Kasumi-1 (cell line): ENCODE results near the gene CENPM.

Source experiments
- DNase-seq, 2 experiments: peaks; one replicate each; lab custom pipeline; 2025; lab: John Stamatoyannopoulos, UW

The CENPM gene

DNA sequence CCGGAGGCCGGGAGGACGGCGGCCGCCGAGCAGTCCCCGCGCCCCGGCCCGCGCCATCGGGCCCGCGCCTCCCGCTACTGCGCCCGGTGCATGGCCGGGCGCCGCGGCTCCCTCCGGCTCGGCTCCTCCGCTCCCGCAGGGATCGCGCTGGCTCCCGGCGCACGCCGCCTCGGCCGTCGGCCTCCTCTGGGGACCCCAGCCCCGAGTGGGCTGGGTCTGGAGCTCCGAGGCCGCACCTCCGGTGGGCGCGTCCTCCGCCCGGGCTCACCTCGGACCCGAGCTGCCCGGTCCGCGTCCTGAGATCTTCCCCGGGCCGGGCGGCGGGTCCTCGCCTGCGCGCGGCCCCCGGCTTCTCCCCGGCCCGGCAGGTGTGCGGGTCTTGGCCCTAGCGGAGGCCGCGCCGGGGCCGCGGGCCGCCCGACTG is 32.3 kb downstream of the CENPM start:
- DNase-seq = no peak

DNA sequence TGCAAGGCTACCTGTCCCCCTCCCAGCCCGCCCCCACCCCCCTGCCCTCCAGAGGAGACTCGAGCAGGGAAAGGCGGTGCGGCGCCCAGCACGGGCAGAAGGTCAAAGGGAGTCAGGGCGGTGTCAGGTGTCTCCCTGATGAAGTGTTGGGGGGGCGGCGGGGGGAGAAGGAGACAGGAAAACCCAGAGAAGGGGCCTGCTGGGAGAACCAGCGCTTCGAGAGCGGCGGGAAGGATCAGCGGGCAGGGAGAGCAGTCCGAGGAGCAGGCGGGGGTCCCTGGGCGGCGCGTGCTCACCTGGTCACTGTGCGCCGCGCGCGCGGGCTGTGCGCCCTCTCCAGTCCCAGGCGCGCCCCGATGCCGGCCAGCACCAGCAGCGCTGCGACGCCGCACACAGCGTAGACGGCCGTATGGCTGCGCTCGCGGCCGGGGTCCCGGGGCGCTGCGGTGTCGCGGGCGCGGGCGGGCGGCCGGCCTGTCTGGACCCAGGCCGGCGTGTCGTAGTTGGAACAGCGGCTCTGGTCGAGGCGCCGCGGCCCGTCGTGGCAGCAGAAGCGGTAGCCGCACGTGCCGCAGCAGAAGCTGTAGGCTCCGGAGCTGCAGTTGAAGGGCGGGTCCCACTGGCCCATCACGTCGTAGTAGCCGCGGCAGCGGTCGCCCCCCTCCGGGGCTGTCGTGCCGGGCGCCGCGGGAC is 33.0 kb downstream of the CENPM start:
- no peak for DNase-seq

GRCh38 chr22:41913040-41913719 is 33.8 kb downstream of the CENPM start:
- no peak for DNase-seq

- no peak for DNase-seq
Measured at GRCh38 chr22:41912338-41913039, 34.5 kb downstream of the CENPM start.

- DNase-seq = no peak
Measured at GRCh38 chr22:41911001-41911611, 35.8 kb downstream of the CENPM start.

GRCh38 chr22:41910050-41911000 is 36.6 kb downstream of the CENPM start:
- peak; percentile 7 to 23 for DNase-seq

DNA sequence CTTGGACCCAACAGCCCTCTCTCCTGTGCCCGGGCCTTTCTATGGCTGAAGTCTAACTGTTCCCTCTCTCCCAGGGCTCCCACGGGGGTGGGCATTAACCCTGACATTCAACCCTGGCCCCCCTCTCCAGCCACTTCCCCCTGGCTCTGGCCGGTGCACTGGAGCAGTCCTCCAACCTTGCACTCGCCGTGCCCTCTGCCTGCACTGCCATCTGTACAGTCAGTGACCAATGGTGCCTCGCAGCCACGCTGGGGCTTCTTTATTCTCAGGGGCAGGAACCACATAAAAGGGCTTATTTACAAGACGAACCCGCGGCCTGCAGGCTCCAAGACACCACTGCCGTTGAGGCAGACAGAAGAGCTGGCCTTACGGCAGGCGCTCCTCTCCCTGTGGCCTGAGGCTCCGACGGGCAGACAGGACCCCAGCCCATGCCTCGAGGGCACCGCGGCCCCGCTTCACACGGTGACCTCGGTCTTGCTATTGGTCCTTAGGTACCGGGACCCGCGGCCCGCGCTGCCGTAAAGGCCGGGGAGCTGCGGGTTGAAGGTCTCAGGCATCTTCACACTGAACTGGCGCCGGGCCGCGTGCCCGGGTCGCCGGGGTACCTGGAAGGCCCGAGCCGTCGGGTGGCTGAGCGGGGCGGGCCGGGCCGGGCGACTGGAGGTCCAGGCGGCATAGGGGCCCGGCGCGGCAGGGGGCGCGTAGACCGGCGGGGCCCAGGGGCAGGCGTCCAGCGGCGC is 37.5 kb downstream of the CENPM start:
- no peak for DNase-seq

GRCh38 chr22:41908411-41909309 is 38.3 kb downstream of the CENPM start:
- no peak for DNase-seq

- no peak for DNase-seq
Measured at GRCh38 chr22:41907436-41908401, 39.2 kb downstream of the CENPM start.

DNA sequence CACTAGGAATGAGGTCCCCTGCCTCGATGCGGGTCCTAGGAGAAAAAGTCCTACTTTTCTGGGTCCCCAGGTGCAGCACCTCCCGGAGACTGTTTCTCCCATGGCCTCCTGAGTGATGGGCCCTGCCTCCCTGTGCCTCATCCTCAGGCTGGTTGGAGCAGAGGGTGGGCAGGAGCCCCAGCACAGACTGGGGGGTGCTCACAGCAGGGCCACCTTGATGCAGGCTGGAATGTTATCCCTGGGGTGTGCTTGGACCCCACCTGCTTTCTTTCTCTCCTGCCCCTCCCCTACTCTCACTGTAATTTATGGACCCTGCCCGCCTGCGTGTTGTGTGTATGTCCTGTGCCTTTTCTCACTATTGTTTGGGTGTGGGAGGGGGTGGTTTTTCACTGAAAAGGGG is 40.1 kb downstream of the CENPM start:
- DNase-seq = no peak

GRCh38 chr22:41905411-41906202 is 41.3 kb downstream of the CENPM start:
- DNase-seq = no peak

DNA sequence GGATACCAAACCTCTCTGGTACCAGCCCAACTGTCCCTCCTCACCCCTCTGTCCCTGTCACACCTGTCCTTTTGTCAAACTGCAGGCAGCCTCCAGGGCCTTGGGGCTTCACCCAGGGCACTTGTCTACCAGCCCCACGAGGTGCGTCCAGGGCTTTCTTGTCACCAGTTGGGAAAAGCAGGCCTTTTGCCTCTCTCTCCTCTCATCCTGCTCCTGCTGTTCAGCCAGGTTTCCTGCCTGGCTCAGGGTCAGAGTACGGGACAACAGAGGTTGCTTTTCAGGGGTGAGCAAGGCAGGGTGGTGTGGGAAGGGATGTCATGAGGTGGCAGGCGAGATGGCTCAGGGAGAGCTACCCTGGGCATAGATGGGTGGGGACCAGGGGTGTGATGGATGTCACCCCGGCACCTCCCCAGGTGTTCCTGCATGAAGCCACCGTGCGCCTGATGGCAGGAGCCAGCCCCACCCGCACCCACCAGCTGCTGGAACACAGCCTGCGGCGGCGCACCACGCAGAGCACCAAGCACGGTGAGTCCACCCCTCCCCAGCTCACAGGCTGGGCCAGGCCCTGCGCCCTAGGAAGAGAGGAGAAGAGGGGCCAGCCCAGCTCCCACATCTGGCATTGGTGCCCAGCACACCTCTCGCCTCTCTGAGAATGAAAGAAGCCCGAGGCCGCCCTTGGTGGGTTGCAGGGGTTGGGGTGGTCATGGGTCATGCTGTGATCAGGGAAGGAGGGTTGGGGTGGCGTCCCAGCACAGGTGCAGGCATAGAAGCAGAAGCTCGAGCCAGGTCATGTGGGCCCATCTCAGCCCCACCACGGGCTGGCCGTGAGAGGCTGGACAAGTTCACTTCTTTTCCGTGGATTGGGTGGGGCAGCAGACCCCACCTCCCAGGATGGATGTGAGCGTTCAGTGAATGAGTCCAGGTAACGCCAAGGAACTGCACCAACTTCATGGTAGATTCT is 42.2 kb downstream of the CENPM start:
- no peak for DNase-seq

DNA sequence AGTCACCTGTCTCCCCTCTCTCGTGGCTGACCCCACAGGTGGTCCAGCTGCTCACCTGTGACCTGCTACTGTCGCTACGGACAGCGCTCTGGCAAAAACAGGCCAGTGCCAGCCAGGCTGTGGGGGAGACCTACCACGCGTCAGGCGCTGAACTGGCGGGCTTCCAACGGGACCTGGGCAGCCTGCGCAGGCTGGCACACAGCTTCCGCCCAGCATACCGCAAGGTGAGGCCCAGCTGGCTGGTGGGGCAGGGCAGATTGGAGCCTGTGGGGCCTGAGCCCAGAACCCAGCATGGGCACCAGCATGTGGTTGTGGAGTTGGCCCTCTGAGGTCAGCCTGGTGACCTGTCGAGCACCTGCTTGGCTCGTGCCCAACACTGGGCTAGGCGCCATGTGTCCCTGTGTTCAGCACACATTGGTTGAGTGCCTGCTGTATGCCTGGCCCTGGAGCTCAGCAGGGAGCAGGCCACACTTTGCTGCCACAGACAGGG is 44.0 kb downstream of the CENPM start:
- no peak for DNase-seq

DNA sequence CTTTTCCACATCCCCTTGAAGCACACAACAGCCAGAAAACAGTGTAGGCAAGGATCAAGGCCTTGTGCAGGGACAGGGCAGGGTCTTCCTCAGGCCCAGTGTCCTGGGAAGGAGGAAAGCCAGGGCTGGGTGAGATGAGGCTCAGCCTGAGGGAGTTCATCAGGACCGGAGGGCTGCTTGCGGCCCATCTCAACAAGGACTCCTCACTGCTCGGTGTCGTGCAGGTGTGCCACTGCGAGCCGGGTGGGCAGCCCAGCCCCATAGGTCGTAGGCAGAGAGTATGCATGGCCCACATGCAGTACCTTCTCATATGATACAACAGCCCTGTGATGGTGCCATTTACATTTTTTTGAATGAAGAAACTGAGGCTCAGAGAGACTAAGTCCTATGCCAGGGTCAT is 44.9 kb downstream of the CENPM start:
- no peak for DNase-seq

DNA sequence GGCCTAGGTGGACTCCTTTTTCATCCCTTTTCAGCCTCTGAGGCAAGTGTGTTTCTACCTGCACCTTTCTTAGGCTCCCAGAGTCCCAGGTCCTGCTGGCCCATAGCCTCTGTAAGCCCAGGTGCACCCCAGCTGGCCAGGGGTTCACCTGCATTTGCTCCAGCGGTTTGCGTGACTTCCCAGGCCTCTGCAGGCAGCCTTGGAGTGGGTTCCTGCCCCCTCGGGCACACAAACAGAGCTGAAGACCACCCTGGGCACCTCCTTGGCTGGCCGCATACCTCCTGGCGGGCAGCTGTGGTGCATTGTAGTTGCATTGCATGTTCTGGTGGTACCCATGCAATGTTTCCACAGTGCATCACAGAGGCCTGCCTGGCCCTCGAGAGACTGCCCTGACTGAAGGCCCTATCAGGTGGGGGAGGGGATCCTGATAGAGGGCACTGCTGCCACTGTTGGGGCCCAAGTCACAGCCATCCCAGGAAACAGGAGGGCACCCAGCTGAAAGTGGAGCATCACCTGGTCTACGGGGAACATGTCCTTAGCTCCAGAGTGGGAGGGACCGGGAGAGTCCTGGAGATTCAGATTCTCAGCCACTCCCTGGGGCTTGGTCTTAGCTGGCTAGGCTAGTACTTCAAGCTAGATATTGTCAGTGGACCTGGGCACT is 46.2 kb downstream of the CENPM start:
- no peak for DNase-seq
